T-helper 2 cell (primary cell): Measurements from ENCODE around the gene KCNN1.

Experiments
- DNase-seq, 5 experiments: peaks; one replicate each; pipeline versions ENCODE4 v3.0.0 to v3.0.0-alpha.2; 2012 to 2022

KCNN1 gene

GRCh38 chr19:17947815-17948513, 18.9 kb upstream of the KCNN1 start:
- peak; percentile 87 to 96 (median 95) for DNase-seq

GRCh38 chr19:17948514-17948900, 18.4 kb upstream of the KCNN1 start:
- DNase-seq: no peak

GRCh38 chr19:17948931-17949930, 17.7 kb upstream of the KCNN1 start:
- DNase-seq: no peak

- DNase-seq: no peak
These were observed 17.0 kb upstream of the KCNN1 start for GRCh38 chr19:17949956-17950309.

GRCh38 chr19:17950310-17951156, 16.4 kb upstream of the KCNN1 start:
- peak in 2 of 5 experiments; percentile 26 to 71 for DNase-seq

GRCh38 chr19:17951157-17951989, 15.5 kb upstream of the KCNN1 start:
- no peak for DNase-seq

GRCh38 chr19:17951990-17952976, 14.6 kb upstream of the KCNN1 start:
- peak in 1 of 5 experiments; percentile 24 for DNase-seq

GRCh38 chr19:17953316-17953801, 13.5 kb upstream of the KCNN1 start:
- DNase-seq: no peak

- no peak for DNase-seq
These were observed 13.0 kb upstream of the KCNN1 start for GRCh38 chr19:17953869-17954268.

- DNase-seq: no peak
These were observed 12.5 kb upstream of the KCNN1 start for GRCh38 chr19:17954401-17954800.

- DNase-seq: no peak
These were observed 9.6 kb upstream of the KCNN1 start for GRCh38 chr19:17957149-17957849.

GRCh38 chr19:17957885-17958284, 9.0 kb upstream of the KCNN1 start:
- no peak for DNase-seq

- DNase-seq: no peak
These were observed 2.8 kb upstream of the KCNN1 start for GRCh38 chr19:17963936-17964691.

GRCh38 chr19:17965370-17966128, 1.4 kb upstream of the KCNN1 start:
- DNase-seq: no peak

- DNase-seq: no peak
These were observed 801 bp upstream of the KCNN1 start for GRCh38 chr19:17966129-17966483.

GRCh38 chr19:17967257-17968051, 547 bp downstream of the KCNN1 start:
- no peak for DNase-seq

- DNase-seq: no peak
These were observed 1.5 kb downstream of the KCNN1 start for GRCh38 chr19:17968362-17968761.
